MM.1S (cell line): Measurements from ENCODE around the gene LCAT.

ENCODE experiments used
- CTCF ChIP-seq: fragments of 300-600 bp; sonication (generic); IDR thresholded peaks from 2 replicates; pipeline ENCODE4 v1.5.1; 2016; ENCODE audit warnings: antibody characterized with exemption, low read length, mixed read lengths
- EZH2 ChIP-seq: fragments of 300-600 bp; sonication (generic); optimal IDR thresholded peaks from 2 replicates; pipeline ENCODE3; 2017; ENCODE audit warnings: low read depth, mild to moderate bottlenecking, antibody characterized with exemption, low read length, mixed read lengths
- EZH2phosphoT487 ChIP-seq: fragments of 300-600 bp; sonication (generic); IDR thresholded peaks from 2 replicates; pipeline ENCODE4 v1.6.1; 2018; ENCODE audit warnings: antibody characterized with exemption, low read length

DNA sequence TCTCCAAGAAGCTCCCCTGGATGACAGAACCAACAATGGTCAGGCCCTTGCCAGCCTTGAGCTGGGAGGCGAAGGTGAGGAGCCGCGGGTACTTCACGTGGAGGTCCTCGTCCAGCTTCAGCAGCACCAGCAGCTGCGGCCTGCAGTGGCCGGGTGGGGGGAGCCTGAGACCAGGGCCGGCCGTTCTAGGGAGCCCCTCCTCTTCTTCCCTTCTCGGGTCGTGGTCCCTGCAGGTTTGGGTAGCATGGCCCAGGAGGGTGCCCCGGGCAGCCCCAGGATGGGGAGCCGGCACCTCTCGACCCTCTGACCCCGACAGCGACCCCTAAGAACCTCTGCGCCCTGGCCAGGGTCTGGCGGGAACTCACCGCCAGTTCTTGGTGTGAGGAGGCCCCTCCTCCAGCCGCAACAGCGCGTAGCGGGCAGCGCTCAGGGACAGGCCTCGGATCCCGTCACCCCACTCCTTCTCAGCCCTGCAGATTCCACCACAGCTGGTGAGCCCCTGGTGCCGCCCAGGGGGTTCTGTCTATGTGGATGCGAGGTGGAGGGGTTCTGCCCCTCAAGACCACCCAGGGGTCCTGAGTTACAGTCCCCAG is 3.1 kb upstream of the LCAT start:
- TF ChIP-seq CTCF = no peak
- TF ChIP-seq EZH2 = no peak
- TF ChIP-seq EZH2phosphoT487 = no peak
